Activated T-cell treated with anti-CD3 and anti-CD28 coated beads for 4 hours (primary cell): ENCODE data around the gene TTYH1.
A peak's percentile ranks its signal among the peaks of the same experiment; 100 is the strongest.
"Not testable (repeated sequence)": the region's sequence is repeated elsewhere in the genome, so short reads cannot be mapped to it uniquely, and the experiment has no call there.

Source experiments
- DNase-seq: peaks from one replicate; pipeline ENCODE4 v3.0.0-alpha.2; 2020

TTYH1 gene

DNA sequence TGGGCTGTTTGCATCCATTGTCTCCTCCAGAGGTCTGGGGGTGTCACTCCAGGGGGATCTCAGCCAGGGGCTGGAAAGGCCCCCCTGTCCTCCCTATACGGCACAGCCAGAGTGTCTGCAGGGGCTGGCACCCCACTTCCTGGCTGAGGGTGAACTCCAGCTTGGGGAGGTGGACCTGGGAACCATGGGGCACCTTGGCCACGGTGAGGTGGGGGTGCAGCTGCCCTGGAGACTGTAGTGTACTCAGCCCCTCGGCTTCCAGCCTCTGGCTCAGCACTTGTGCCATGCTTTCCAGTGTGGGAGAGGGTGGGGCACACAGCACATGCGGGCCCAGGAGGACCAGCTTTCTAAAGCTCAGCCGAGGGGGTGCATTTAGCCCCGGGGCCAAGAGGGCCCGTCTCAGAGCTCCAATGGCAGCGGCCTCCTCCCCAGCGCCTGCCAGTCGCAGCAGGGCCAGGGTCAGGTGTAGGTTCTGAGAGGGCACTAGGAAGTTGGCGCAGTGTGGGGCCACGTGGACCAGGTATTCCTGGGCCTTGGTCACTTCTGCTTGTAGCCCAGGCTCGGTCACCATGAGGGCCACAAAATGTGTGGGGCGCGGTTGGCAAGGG, 46.9 kb downstream of the TTYH1 start:
- no peak for DNase-seq

DNA sequence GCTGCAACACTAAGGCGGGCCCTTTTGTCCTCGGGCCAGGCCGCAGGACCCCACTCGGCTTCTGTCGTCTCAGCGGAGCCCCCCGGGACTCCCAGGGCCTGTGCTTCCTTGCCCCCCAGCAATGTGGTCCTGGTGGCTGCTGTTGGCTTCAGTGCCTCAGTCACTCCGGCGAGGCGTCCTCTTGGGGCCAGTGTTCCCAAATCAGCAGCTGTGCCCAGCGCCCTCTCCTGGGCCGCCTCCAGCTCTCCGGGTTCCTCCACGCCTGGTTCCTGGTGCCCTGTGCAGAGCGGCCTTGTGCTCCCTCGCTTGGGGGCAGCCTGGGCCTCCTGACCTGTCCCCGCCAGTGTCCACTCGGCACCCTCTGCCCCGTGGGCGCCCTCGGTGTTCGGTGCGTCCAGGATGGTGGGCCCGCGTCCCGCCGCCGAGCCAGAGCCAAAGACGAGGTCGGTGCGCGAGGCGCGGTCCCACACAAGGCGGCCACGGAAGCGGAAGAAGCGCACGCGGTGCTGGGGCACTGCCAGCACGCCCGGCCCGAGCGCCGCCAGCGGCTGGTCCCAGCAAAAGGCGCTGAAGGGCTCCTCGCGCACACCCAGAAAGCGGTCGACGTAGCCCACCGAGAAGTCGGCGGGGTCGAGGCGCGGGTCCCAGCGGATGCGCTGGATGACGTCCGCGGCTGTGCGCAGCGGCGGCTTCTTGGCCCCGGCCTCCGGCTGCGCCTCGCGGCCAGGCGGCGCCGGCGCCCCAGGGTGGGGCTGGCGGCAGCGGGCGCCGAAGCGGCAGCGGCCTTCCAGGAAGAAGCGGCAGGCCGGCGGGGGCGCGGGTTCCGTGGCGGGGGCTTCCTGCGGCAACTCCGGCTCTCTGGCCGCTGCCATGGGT, 47.6 kb downstream of the TTYH1 start:
- DNase-seq: peak; percentile 50

DNA sequence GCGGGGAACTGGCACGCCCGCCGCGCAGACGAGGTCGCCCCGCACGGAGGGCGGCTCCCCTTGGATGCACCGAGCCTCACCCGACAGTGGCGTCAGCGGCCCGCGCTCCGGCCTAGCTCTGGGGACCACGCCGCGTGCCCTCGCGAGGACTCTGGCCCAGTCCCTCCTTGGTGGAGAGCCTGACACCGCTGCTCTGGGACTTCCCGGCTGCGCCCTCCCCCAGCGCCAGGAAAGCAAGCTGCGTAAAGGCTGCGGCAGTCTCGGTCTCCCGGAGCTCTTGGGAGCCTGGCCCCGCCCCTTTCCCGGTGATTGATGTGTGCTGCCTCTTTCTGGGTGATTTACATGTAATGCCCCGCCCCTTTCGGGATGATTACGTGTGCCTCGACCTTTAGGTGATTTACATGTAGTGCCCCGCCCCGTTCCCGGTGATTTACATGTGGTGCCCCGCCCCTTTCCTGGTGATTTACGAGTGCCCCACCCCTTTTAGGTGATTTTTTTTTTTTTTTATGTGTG, 48.3 kb downstream of the TTYH1 start, which contains the start of gene LENG9:
LENG9 (minus strand) TSS at position 248 of the 513 bp plus-strand sequence. CDS start 252 bp downstream, outside the sequence.
- peak; percentile 91 for DNase-seq

DNA sequence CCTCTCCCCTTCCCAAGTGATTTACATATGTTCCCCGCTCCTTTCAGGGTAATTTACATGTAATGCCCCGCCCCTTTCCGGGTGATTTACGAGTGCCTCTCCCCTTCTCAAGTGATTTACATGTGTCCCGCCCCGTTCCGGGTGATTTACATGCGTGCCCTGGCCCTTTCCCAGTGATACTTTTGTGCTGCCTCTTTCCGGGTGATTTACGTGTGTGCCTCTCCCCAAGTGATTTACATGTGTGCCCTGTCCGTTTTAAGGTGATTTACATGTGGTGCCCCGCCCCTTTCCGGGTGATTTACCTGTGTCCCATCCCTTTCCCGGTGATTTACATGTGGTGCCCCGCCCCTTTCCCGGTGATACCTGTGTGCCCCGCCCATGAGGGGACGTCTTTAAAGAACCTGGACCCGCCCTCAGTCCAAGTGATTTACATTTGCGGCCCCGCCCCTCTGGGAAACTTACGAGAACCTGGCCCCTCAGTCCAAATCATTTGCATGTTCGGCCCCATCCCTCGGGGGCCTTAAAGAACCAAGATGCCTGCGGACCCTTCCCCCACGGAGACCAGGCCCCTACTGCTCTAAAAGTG, 48.9 kb downstream of the TTYH1 start:
- DNase-seq: peak; percentile 71

DNA sequence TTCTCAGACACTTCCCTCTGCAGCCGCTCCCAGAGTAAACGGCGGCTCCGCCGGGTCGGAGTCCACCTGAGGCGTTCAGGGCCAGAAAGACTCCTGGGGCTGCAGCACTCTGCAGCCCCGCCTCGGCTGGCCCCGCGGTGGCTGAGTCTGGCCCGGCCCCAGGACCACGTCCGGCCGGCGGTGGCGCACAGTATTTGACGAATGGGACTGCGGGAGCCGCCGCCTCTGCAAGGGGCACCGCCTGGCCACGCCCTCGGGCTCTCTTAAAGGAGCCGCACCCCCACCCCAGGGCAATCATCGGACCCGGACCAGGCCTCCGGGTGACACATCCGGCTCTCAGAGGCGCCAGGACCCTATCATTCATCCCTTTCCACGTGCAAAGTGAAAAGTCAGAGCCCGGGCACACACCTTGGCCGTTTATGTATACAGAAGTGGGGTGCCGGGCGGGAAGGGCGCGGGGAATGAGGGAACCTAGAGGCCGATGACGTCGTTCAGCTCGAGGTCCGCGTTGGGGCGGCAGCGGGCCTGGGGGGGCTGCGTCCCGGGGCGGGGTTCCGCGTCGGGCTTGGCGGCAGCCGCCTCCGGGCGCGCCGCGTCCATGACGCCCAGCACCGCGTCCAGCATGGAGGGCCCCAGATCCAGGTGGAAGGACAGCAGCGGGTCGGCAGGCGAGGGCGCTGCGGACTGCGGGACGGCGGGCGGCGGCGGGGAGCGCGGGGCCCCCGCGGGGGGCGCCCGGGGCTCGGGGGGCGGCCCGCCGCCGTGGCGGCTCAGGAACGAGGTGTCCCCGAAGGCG, 49.6 kb downstream of the TTYH1 start:
- DNase-seq: peak; percentile 34

- DNase-seq: no peak
Measured at GRCh38 chr19:54465426-54466109, 50.3 kb downstream of the TTYH1 start.

DNA sequence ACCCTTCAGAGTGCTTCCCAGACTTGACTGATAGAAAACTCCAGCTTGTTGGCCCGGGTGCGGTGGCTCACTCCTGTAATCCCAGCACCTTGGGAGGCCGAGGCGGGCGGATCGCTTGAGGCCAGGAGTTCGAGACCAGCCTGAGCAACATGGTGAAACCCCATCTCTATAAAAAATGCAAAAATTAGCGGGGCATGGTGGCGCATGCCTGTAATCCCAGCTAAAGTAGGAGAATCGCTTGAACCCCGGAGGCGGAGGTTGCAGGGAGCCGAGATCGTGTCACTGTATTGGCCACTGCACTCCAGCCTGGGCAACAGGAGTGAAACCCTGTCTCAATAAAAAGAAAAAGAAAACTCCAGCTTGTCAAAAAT, 50.8 kb downstream of the TTYH1 start:
- DNase-seq: not testable (repeated sequence)

DNA sequence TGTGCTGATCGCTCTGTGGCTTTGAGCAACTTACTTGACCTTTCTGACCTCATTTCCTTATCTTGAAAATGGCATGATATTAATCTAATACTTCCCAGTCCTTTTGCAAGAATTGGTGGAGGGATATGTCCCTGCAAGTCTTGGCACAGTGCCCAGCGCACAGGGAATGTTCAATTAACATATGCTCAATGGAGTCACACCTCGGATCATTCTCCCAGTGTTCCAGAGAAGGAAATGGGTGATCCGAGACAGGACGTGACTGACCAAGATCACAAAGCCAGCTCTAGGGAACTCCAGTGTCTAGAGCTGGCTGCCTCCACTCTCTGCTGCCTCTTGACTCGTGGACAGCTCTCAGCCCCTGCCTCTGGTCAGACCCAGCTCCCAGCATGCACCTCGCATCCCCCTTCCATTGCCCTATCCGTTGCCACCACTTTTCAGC, 54.3 kb downstream of the TTYH1 start:
- DNase-seq: no peak

DNA sequence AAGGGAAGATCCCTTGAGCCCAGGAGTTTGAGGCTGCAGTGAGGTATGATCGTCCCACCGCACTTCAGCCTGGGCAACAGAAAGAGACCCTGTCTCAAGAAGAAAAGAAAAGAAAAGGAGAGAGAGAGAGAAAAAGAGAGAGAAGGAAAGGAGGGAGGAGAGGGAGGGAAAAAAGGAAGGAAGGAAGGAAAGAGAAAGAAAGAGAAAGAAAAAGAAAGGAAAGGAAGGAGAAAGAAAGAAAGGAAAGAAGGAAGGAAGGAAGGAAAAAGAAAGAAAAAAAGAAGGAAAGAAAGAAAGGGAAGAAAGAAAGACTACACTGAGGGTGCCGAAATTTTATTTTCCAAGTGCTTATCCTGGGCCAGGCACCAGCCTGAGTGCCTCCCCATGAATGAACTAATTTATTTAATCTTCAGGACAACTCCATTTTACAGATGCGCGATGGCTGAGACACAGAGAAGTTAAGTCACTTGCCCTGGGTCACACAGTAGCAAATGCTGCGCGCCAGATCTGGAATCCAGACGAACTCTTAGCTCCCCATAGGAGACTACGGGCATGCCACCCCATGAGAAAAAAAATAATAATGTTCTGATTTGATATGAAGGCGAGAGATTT, 55.1 kb downstream of the TTYH1 start:
- DNase-seq: no peak

DNA sequence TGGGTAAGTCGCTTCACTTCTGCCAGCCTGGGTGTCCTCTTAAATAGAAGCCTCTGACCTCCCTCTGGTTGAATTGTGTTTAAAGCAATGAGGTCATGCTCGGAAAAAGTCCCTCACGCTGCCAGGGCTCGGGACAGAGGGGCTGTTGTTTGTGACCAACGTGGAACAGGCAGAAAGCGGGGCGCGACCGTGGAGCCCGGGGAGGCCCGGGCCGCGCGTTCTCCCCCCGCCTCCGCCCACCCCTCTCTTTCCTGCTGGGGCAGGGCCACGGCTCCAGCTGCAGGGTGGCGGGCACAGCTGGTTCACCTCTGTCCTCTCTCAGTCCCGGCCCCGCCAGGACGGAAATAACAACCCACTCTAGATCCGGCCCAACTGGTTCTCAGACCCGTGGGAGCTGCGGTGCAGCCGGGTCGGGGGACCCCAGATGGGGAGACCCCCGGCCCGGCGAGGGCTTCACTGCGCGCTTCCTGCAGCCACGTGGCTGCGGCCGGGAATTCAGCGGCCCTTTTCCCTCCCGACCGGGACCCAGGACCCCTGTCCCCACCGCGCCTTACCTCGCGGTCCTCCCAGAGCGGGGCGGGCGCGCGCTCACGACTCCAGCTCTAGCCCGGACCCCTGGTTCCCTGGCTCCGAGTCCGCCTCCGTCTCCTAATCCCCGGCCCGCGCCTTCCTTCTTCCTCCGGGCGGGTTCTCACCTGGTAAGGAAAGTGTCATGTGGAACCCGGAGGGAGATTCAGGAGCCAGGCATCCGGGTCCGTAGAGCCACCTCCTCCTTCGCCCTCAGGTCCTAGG, 55.9 kb downstream of the TTYH1 start:
- DNase-seq: no peak

DNA sequence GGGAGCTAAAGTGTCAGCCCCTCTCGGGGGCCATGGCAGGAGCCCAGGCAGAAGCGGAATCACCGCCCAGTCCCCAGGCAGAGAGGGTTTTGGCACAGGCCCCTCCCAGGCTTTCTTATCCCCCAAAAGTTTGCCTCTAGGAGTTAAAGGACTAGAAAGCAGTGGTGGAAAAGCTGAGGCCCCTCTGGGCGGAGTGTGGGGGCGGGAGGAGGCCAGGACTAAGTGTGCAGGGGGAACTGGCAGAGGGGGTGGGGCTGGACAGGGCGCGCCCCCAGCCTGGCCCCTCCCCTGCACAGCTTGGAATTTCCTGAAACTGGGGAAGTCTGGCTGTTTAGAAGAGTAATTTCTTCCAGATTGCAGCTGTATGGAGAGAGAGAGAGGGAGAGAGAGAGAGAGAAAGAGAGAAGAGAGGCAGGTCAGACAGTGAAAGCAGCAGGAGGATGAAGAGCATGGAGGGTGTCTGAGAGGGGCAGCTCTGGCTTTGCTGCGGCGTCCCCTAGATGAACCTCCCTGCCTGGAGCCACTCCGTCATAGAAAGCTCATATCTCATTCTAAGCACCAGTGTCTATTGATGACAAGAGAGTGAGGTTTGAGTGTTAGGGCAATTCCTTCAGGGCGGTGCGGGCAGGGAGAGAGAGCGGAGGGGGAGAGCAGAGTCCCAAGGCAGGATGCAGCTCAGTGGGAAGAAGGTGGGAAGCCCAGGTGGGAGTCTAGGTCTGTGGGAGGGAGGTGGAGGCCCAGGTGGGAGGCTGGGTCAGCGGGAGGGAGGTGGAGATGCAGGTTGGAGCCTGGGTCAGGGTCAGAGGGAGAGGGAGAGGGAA, 58.0 kb downstream of the TTYH1 start, which contains the start of gene CDC42EP5:
CDC42EP5 (minus strand) TSS at position 226 of the 821 bp plus-strand sequence. CDS start 7,749 bp downstream, outside the sequence.
- DNase-seq: no peak

DNA sequence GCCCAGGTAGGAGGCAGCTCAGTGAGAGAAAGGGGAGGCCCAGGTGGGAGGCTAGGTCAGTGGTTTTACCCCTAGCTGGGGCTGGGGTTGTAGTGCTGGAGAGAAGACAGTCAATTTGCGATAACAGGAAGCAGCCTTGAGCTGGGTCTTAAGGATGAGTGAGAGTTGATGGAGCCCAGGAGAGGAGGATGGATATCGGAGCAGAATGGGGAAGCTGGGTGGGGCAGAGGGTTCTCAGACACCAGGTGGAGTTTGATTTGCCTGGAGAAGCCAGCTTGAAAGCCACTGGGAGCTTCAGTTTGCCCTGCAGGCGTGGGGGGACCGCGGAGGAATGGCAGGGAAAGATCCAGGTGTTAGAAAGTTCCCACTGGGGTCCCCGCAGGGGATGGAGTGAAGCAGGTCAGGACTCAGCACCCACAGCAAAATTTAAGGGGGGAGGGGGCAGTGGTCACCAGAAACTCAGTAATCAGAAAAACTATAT, 58.7 kb downstream of the TTYH1 start:
- no peak for DNase-seq

DNA sequence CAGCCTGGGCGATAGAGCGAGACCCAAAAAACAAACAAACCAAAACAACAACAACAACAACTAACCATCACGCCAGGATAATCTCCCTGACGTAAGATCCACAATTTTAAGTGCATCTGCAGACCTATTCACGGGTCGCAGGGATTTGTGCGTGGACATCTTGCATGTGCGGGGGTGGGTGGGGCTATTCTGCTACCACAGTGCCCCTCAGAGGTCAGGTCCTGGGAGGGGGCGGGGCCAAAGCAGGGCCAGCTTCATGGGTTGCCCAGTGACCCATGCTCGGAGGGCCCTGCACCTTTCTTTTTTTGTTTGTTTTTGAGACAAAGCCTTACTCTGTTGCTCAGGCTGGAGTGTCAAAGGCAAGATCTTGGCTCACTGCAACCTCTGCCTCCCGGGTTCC, 60.4 kb downstream of the TTYH1 start:
- no peak for DNase-seq

GRCh38 chr19:54477650-54478049, 62.4 kb downstream of the TTYH1 start:
- DNase-seq: no peak

- DNase-seq: no peak
Measured at GRCh38 chr19:54478677-54479266, 63.5 kb downstream of the TTYH1 start.

GRCh38 chr19:54480051-54480450, 64.8 kb downstream of the TTYH1 start:
- no peak for DNase-seq

DNA sequence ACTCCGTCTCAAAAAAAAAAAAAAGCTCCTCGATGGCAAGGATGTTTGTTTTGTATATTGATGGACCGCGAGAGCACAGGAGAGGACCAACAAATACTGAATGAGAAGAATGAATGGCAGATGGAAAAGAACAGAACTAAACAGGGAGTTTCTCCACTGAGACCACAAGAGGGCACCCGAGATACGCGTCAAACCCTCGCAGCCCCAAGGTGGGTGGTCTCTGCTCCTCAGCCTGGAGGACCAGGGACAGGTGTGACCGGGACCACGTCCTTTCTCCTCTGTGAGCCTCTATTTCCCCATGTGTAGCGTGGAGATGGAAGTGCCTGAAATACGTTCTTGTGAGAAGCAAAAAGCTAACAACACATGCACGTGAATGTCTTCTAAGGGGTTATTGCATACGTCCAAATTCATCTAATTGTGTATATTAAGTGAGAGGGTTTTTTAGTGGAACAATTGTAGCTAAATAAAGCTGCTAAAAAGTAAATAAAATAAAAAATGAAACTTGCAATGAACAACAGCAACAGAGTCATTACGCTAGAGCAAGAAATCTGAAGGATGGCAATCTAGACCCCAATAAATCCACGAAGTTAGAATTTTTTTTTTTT, 66.2 kb downstream of the TTYH1 start:
- DNase-seq: peak; percentile 33

DNA sequence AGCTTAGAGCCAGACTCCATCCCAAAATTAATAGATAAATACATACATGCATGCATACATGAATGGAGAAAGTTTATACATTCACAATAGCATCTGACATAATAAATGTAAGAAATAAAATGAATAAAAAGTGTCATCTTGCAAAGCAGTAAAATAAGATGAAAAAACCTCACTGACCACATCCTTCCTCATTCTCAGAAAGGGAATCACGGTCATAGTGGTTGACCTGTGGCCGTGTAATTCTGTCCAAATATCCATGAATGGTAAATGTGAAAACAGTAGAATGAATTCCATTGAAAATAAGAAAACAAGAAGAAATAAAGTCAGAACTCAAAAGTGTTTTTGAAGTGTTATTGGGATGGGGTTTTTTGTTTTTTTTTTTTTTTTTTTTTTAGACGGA, 67.6 kb downstream of the TTYH1 start:
- DNase-seq: no peak

GRCh38 chr19:54484451-54484850, 69.2 kb downstream of the TTYH1 start:
- DNase-seq: no peak
